SK-N-SH treated with all-trans-retinoic acid at 6 μM for 48 hours (cell line): Measurements from ENCODE around the gene ACOX1.

ENCODE experiments used
- CREB5 ChIP-seq: fragments of 250-450 bp; sonication (Bioruptor Pico); IDR thresholded peaks from 2 replicates; pipeline ENCODE4 v1.5.1; 2020; ENCODE audit warnings: low read depth, mild to moderate bottlenecking, moderate library complexity
- CSDC2 ChIP-seq: fragments of 250-450 bp; sonication (Bioruptor Pico); IDR thresholded peaks from 2 replicates; pipeline ENCODE4 v1.5.0; 2020; ENCODE audit warnings: mild to moderate bottlenecking, moderate library complexity
- ESRRG ChIP-seq: fragments of 250-450 bp; sonication (Bioruptor Pico); IDR thresholded peaks from 2 replicates; pipeline ENCODE4 v1.6.1; 2021; ENCODE audit warnings: mild to moderate bottlenecking
- GLIS3 ChIP-seq: fragments of 250-450 bp; sonication (Bioruptor Pico); IDR thresholded peaks from 2 replicates; pipeline ENCODE4 v1.5.0; 2020; ENCODE audit warnings: mild to moderate bottlenecking, moderate library complexity
- OSR1 ChIP-seq: fragments of 250-450 bp; sonication (Bioruptor Pico); IDR thresholded peaks from 2 replicates; pipeline ENCODE4 v1.8.0; 2022; ENCODE audit warnings: moderate library complexity, mild to moderate bottlenecking, inconsistent platforms
- PATZ1 ChIP-seq: fragments of 250-450 bp; sonication (Bioruptor Pico); IDR thresholded peaks from 2 replicates; pipeline ENCODE4 v1.8.0; 2020; ENCODE audit warnings: mild to moderate bottlenecking, moderate library complexity, borderline replicate concordance
- SNAI2 ChIP-seq: fragments of 250-450 bp; sonication (Bioruptor Pico); IDR thresholded peaks from 2 replicates; pipeline ENCODE4 v1.5.0; 2020; ENCODE audit warnings: mild to moderate bottlenecking, moderate library complexity
- TCF4 ChIP-seq: fragments of 250-450 bp; sonication (Bioruptor Pico); IDR thresholded peaks from 2 replicates; pipeline ENCODE4 v1.8.0; 2021; ENCODE audit warnings: mild to moderate bottlenecking, moderate library complexity, borderline replicate concordance
- ZC3H10 ChIP-seq: fragments of 250-450 bp; sonication (Bioruptor Pico); IDR thresholded peaks from 2 replicates; pipeline ENCODE4 v1.5.1; 2021; ENCODE audit warnings: mild to moderate bottlenecking, moderate library complexity
- ZFP3 ChIP-seq: fragments of 250-450 bp; sonication (Bioruptor Pico); IDR thresholded peaks from 2 replicates; pipeline ENCODE4 v1.5.0; 2020; ENCODE audit warnings: mild to moderate bottlenecking, moderate library complexity
- ZFP30 ChIP-seq: fragments of 450-650 bp; formaldehyde crosslinking; IDR thresholded peaks from 2 replicates; pipeline ENCODE4 v1.5.0; 2022; ENCODE audit warnings: mild to moderate bottlenecking, moderate library complexity
- ZNF565 ChIP-seq: fragments of 450-650 bp; formaldehyde crosslinking; conservative IDR thresholded peaks from 2 replicates; pipeline ENCODE4 v1.5.0; 2020; ENCODE audit warnings: low read depth, mild to moderate bottlenecking, moderate library complexity
- ZNF70 ChIP-seq: fragments of 450-650 bp; formaldehyde crosslinking; IDR thresholded peaks from 2 replicates; pipeline ENCODE4 v1.5.0; 2020; ENCODE audit warnings: mild to moderate bottlenecking, moderate library complexity
- ZNF8 ChIP-seq: fragments of 450-650 bp; formaldehyde crosslinking; IDR thresholded peaks from 2 replicates; pipeline ENCODE4 v1.5.0; 2020; ENCODE audit warnings: mild to moderate bottlenecking, moderate library complexity

GRCh38 chr17:75994802-75995370 lies 15.9 kb upstream of the ACOX1 start:
- TF ChIP-seq SNAI2 (no peak), CSDC2 (CRISPR knock-in tag) (no peak), ZNF565 (CRISPR knock-in tag) (no peak), ZFP3 (CRISPR knock-in tag) (no peak), GLIS3 (CRISPR knock-in tag) (no peak), CREB5 (no peak), PATZ1 (CRISPR knock-in tag) (no peak), OSR1 (CRISPR knock-in tag) (no peak), ZNF70 (CRISPR knock-in tag) (no peak), ZNF8 (CRISPR knock-in tag) (no peak), ZFP30 (CRISPR knock-in tag) (no peak), TCF4 (CRISPR knock-in tag) (no peak), ESRRG (CRISPR knock-in tag) (no peak), ZC3H10 (CRISPR knock-in tag) (no peak)
